GM18511 (cell line): ENCODE data around the gene PBX3.

Experiments used
- ATAC-seq: cut with Tn5 transposase; IDR thresholded peaks from one replicate; pipeline ENCODE4 v1.9.1; 2021; ENCODE audit warnings: mild to moderate bottlenecking, moderate library complexity; ENCODE audit not compliant: unreplicated experiment

PBX3 gene

DNA sequence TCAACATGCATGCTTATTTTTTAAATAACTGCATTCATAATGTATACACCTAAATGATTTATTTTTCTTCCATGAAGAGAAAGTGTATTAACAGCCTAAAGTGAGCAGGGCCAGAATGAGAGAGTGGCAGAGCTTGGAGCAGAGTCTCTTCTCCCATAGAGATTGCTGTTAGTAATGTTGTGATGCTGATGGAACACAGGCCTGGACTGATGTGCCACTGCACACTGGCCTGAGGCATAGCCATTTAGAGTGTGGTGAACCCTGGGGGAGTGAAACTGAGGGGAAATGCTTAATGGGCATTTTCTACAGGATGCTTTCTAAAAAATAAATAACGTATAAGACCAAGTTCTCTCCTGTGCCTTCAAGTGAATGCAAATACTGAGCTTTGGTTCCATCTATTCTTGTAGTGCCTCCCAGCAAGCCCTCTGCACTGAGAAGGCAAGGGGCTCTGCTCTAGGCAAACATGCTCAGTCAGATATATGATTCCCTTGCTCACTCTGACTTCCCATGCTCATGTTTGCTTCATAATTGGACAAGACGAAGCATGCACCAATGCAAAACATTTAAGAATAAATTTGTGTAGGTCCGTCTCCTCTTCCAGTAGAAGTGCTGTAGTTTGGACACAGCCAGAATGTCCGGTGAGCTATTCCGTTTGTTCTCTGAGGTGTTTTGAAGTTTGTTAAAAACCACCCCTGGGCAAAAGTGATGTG, 185.7 kb downstream of the PBX3 start:
- ATAC-seq: no peak

GRCh38 chr9:125942125-125942524, 195.0 kb downstream of the PBX3 start:
- ATAC-seq: no peak

DNA sequence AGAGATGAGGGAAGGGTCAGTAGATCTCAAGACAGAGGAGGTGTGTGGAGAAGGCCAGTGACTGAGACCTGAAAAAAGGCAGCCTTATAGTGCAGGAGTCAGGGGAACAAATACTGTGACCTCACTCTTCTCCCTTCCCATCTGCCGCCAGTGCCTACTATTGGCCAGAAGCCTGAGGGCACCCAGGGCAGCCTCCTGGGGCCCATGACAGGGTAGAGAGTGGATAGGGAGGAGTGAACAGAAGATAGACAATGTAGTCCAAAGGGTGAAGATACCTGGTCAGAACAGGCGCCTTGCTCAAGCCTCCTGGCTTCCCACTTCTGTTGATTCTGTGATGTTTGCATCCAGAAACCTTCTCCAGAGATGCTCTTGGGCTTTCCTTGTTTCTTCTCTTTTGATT, 196.7 kb downstream of the PBX3 start:
- ATAC-seq: no peak

GRCh38 chr9:125946397-125946796, 199.2 kb downstream of the PBX3 start:
- no peak for ATAC-seq

DNA sequence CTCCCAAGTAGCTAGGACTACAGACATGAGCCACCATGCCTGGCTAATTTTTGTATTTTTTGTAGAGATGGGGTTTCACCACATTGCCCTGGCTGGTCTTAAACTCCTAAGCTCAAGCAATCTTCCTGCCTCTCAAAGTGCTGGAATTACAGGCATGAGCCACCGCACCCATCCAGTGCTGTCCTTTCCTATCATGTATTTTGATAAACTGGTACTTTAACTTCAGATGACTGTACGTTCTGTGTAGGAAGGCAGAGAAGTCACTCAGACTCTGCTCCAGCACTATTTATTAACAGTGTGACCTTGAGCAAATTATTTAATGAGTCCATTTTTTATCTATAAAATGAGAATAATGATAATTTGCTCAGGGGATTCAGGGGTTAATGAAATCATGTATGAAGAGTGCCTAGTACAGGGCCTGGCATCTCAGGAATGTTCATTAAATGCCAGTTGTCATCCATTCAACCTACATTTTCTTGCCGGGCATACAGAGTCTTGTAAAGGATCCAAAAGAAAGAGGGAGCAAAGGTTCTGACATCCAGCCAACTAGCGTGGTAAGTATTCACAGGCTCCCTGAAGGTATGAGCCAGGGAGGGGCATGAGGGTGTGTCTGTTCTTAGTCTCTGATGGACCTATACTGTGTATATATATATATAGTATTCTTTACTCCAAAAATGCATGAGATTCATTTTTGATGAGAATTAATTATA, 201.9 kb downstream of the PBX3 start:
- no peak for ATAC-seq

- ATAC-seq: no peak
Observed at GRCh38 chr9:125949703-125950460, 202.7 kb downstream of the PBX3 start.

- ATAC-seq: no peak
Observed at GRCh38 chr9:125950880-125951471, 203.8 kb downstream of the PBX3 start.

GRCh38 chr9:125953314-125954019, 206.3 kb downstream of the PBX3 start:
- no peak for ATAC-seq

DNA sequence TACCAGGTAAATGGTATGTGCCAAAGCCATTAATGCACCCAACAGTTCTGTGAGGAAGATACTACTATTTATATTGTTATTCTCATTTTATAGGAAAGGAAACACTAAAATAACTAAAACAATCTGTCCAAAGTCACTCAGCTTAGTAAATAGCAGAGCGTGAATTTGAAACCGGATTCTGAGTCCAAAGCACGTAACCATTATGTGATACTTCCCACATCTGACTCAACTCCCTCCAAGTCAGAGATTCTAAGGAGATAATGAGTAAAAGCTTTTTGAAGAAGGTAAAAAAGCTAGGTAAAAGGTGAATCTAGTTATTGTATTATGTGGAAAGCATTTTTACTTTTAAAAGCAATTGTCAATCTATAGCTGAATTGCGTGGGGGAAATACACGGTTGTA, 208.9 kb downstream of the PBX3 start:
- no peak for ATAC-seq

DNA sequence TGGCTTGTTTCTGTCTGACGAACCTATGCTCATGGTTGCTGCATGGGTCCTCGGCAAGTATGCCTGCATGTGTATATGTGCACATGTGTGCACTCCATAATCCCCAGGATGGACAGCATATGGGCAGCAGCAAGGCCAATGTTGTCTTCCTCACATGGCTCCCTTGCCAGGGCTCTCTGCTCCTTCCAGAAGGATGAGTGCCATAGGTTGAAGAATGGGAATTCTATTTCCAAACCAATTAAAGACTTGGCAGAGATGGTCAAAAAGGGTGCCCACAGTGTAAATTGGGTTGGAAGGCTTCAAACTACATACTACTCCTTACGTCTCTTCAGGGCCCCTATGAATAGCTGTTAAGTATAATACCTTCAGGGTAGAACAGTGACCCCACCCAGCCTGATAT, 212.1 kb downstream of the PBX3 start:
- no peak for ATAC-seq

DNA sequence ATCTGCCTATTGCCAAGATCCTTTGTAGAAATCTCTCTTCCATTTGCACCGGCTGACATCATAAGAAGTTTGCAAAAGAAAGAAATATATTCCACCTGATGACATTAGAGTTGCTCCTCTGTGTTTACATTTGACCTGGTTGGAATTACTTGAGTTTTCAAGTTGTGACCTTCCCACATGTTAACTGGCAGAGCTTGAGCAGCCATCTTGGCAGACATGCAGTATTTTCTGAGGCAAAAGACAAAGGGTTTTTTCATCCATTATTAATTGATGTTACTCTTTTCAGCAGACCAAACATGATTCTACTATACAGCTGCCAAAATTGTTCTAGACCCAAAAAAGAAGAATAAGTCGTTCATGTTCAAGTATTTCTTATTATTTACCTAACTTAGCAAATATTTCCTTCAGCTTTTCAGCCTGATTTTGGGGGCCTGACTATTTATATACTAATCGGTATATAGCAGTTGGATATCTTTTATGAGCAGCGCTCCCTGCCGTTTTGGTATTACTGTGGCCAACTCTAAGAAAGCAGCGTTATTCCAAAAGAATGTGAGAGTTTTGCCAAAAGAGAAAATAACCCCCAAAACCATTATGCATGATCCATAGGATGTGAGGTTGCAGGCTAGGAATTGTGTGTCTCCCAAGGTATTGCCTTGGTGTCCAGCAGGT, 212.9 kb downstream of the PBX3 start:
- no peak for ATAC-seq

DNA sequence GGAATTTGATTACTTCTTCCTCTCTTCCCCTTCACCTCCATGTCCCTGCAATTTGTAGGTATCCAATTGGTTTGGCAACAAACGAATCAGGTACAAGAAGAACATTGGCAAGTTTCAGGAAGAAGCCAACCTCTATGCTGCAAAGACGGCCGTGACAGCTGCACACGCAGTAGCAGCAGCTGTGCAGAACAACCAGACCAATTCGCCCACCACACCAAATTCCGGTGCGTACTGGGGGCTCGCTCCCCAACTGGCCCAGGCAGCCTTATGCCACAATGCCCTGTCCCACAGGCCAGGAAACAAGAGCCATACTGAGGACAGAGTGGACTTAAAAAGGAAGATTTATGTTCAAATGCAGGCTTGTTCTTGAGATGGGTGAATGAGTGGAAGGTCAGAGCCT, 213.5 kb downstream of the PBX3 start:
- ATAC-seq: no peak

GRCh38 chr9:125961072-125961471, 213.9 kb downstream of the PBX3 start:
- ATAC-seq: no peak

GRCh38 chr9:125963932-125964331, 216.8 kb downstream of the PBX3 start:
- no peak for ATAC-seq

- ATAC-seq: no peak
Observed at GRCh38 chr9:125964702-125965225, 217.6 kb downstream of the PBX3 start.

DNA sequence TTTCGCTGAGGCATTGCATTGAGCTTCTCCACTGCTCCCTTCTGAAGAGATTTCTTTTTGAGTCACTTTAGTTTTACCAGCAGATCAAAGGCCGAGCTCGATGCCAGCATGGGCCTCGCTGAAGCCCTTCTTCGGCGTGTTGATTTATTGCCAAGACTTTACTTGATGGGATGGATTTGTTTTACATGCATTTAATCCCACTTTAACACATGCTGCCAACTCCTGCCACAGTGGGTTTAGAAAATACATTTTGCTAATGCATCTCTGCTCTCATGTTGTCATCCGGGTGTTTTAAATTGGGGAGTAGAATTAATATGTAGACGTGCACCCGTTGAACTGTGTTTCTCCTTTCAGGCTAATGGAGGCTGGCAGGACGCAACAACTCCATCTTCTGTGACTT, 218.3 kb downstream of the PBX3 start:
- no peak for ATAC-seq

DNA sequence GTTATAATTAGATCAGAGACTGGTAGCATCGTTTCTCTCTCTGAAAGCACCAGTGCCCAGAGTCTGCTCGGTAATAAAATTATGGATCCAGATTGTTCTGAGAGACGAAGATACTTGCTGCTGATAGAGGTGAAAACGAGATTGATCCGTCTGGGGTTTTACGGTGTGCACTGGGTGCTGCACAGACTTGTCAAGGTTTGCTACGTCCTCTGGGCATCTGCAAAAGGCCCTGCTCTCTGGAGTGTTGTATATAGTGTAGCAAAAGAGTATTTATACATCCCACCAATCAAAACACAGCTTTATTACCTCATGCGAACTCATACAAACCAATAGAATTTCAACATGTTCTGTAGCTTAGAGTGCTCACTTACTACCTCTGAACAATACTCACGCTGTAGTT, 219.3 kb downstream of the PBX3 start:
- ATAC-seq: no peak

DNA sequence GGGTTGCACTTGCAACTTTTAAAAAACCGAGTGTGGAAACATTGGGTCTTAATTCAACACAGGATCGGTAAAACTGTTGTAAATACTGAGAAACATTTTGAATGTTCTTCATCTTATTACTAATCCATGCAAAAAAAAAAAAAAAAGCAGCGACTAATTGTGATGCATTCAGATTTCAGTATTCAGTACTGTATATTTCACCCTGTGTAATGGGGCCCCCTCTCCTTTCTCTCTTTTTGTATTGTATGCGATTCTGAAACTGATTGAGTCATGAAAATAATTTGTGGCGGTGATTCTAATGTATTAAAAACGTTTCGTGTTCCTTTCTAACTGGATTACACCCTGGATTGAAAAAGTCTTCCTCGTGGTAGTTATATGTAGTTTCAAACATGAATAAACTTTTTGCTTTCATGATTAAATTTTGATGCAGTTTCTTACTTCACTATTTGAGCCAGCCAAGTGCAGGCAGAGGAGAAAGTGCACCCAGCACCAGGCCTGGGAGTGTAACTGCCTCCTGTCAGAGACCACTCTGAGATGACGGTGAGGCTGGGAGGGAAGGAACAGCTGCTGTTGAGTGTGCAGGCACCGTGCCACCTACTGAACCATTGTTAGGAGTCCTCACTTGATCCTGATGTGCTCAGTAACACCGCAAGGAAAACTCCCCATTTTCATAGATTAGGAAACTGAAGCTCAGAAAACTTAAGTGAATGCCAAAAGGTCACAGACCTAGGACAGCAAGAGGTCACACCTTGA, 220.0 kb downstream of the PBX3 start:
- no peak for ATAC-seq

DNA sequence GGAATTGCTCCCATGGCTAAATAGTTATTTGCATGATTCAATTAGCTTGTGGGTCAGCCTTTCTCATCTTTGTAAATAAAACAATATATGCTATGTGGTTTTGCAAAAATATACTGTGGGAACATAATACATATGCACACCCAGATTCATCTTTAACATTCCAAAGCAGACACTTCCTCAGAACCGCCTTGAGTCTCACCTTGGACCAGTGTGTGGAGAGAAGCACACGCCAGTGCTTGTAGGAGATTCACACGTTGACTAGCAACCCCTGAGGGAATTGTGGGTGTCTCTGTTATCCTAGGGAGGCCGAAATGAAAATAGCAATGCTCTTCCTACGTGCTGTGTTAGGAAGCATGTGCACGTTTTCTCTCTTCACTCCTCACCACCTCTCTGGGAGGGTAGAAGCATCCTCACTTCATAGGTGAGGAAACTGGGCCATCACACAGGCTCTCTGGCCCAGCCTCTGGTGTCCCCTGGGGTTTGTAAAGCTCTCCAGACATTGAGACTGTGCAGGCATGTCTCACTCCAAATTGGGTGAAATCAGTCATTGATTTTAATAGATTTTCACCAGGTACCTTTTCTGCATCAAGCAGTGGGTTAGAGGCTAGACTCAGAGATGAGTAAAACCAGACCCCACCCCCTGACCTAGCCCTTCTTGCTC, 221.7 kb downstream of the PBX3 start:
- ATAC-seq: no peak
